HepG2 (cell line): Measurements from ENCODE around the gene NUP153. TPM values are rescaled to one million over a fixed set of nuclear protein-coding genes. Genes with fewer than 3 reads are reported as not detected.

Experiments
- AHR ChIP-seq: IDR thresholded peaks from 2 replicates; pipeline ENCODE4 v1.6.1; 2018; ENCODE audit warnings: missing genetic modification reagents, missing compliant biosample characterization
- ATF7 ChIP-seq, 2 experiments: fragments of 450-650 bp in 1 of 2; sonication (generic) in 1 of 2; formaldehyde crosslinking in 1 of 2; IDR thresholded peaks; 2 replicates each; pipeline versions ENCODE4 v1.4.0 to v1.6.1; 2016 to 2020; ENCODE audit warnings: antibody characterized with exemption in 1 of 2, mild to moderate bottlenecking in 1 of 2, missing genetic modification reagents in 1 of 2
- CCAR2 ChIP-seq: fragments of 200-400 bp; formaldehyde crosslinking; optimal IDR thresholded peaks from 2 replicates; pipeline ENCODE3; 2018; ENCODE audit warnings: low read depth, mild to moderate bottlenecking, low read length, moderate library complexity
- DMAP1 ChIP-seq: IDR thresholded peaks from 2 replicates; pipeline ENCODE4 v1.6.1; 2016
- EEA1 ChIP-seq: sonication (generic); formaldehyde crosslinking; IDR thresholded peaks from 2 replicates; pipeline ENCODE4 v1.5.1; 2020; ENCODE audit warnings: mild to moderate bottlenecking, missing genetic modification reagents, borderline replicate concordance
- ELF3 ChIP-seq: IDR thresholded peaks from 2 replicates; pipeline ENCODE4 v1.6.1; 2016; ENCODE audit warnings: missing genetic modification reagents, missing compliant biosample characterization
- FOXK2 ChIP-seq: fragments of 450-650 bp; IDR thresholded peaks from 2 replicates; pipeline ENCODE4 v1.6.1; 2016
- HNF1B ChIP-seq: sonication (generic); formaldehyde crosslinking; IDR thresholded peaks from 2 replicates; pipeline ENCODE4 v1.5.1; 2020; ENCODE audit warnings: mild to moderate bottlenecking, moderate library complexity, missing genetic modification reagents
- HOXD1 ChIP-seq: sonication (generic); formaldehyde crosslinking; IDR thresholded peaks from 2 replicates; pipeline ENCODE4 v1.5.0; 2020; ENCODE audit warnings: missing genetic modification reagents
- KLF13 ChIP-seq: sonication (generic); formaldehyde crosslinking; IDR thresholded peaks from 2 replicates; pipeline ENCODE4 v1.4.0; 2020; ENCODE audit warnings: mild to moderate bottlenecking, missing genetic modification reagents
- MAFG ChIP-seq: sonication (generic); formaldehyde crosslinking; IDR thresholded peaks from 2 replicates; pipeline ENCODE4 v1.5.1; 2020; ENCODE audit warnings: mild to moderate bottlenecking, missing genetic modification reagents
- PITX1 ChIP-seq: sonication (generic); formaldehyde crosslinking; IDR thresholded peaks from 2 replicates; pipeline ENCODE4 v1.5.1; 2020; ENCODE audit warnings: mild to moderate bottlenecking, missing genetic modification reagents
- PPARG ChIP-seq: conservative IDR thresholded peaks from 2 replicates; pipeline ENCODE4 v1.6.1; 2016; ENCODE audit warnings: missing biosample characterization, missing genetic modification reagents
- RAD51 ChIP-seq: fragments of 450-650 bp; IDR thresholded peaks from 2 replicates; pipeline ENCODE4 v1.6.1; 2016; ENCODE audit warnings: borderline replicate concordance
- SALL1 ChIP-seq: sonication (generic); formaldehyde crosslinking; IDR thresholded peaks from 2 replicates; pipeline ENCODE4 v1.8.0; 2022; ENCODE audit warnings: mild to moderate bottlenecking, missing genetic modification reagents
- TGIF2 ChIP-seq: IDR thresholded peaks from 2 replicates; pipeline ENCODE4 v1.6.1; 2016; ENCODE audit warnings: control low read depth, missing compliant biosample characterization
- ZFP82 ChIP-seq: sonication (generic); formaldehyde crosslinking; IDR thresholded peaks from 2 replicates; pipeline ENCODE4 v1.5.1; 2020; ENCODE audit warnings: mild to moderate bottlenecking, missing genetic modification reagents, borderline replicate concordance
- ZNF556 ChIP-seq: sonication (generic); formaldehyde crosslinking; IDR thresholded peaks from 2 replicates; pipeline ENCODE4 v1.4.0; 2020; ENCODE audit warnings: mild to moderate bottlenecking, missing genetic modification reagents, borderline replicate concordance
- ZNF720 ChIP-seq: sonication (generic); formaldehyde crosslinking; IDR thresholded peaks from 2 replicates; pipeline ENCODE4 v1.4.0; 2020; ENCODE audit warnings: missing genetic modification reagents
- ZNF776 ChIP-seq: sonication (generic); formaldehyde crosslinking; IDR thresholded peaks from 2 replicates; pipeline ENCODE4 v1.4.0; 2020; ENCODE audit warnings: mild to moderate bottlenecking, missing genetic modification reagents
- ZSCAN21 ChIP-seq: sonication (generic); formaldehyde crosslinking; IDR thresholded peaks from 2 replicates; pipeline ENCODE4 v1.8.0; 2022; ENCODE audit warnings: mild to moderate bottlenecking, missing genetic modification reagents, moderate library complexity, borderline replicate concordance
- polyA plus RNA-seq, 8 experiments: library from polyadenylated mRNA; depleted of rRNA in 3 of 8; stranded (reverse) in 7 of 8; unstranded in 1 of 8; fragments of >200 nt; fragmentation: Illumina TruSeq in 4 of 8; extraction: Trizol in 4 of 8; gene quantifications; 2 replicates each; pipeline versions ENCODE4 v1.2.1 to v1.2.3, GENCODE V29; 2011 to 2016; ENCODE audit warnings: low read depth in 4 of 8, missing spikeins in 1 of 8, mixed read lengths in 1 of 8; ENCODE audit not compliant: insufficient read depth in 1 of 8
- total RNA-seq, 5 experiments: library from RNA; depleted of rRNA; stranded (reverse); fragments of >200 nt; fragmentation: Illumina TruSeq; extraction: Trizol; gene quantifications; 2 replicates each; pipeline ENCODE4 v1.2.3, GENCODE V29; 2016; ENCODE audit warnings: low read depth in 1 of 5
- TF ChIP-seq, protein P1 (sequence below): sonication (generic); formaldehyde crosslinking; IDR thresholded peaks from 2 replicates; pipeline ENCODE4 v1.4.0; 2020; ENCODE audit warnings: mild to moderate bottlenecking, missing genetic modification reagents
- TF ChIP-seq, protein P2 (sequence below): sonication (generic); formaldehyde crosslinking; IDR thresholded peaks from 2 replicates; pipeline ENCODE4 v1.4.0; 2020; ENCODE audit warnings: missing genetic modification reagents
- TF ChIP-seq, protein P3 (sequence below): sonication (generic); formaldehyde crosslinking; IDR thresholded peaks from 2 replicates; pipeline ENCODE4 v1.4.0; 2020; ENCODE audit warnings: missing genetic modification reagents
- TF ChIP-seq, protein P4 (sequence below), 2 experiments: fragments of 450-650 bp in 1 of 2; sonication (generic) in 1 of 2; formaldehyde crosslinking; IDR thresholded peaks; 2 replicates each; pipeline versions ENCODE4 v1.5.0 to v1.8.0; 2020 to 2022; ENCODE audit warnings: mild to moderate bottlenecking in 1 of 2, missing genetic modification reagents in 1 of 2

Gene NUP153
- total and polyA plus RNA-seq, 2 of the 13 experiments (the other 11 are each of a cell fraction or from before 2014, with no cell fraction given), result 29.8 to 55.2 TPM

DNA sequence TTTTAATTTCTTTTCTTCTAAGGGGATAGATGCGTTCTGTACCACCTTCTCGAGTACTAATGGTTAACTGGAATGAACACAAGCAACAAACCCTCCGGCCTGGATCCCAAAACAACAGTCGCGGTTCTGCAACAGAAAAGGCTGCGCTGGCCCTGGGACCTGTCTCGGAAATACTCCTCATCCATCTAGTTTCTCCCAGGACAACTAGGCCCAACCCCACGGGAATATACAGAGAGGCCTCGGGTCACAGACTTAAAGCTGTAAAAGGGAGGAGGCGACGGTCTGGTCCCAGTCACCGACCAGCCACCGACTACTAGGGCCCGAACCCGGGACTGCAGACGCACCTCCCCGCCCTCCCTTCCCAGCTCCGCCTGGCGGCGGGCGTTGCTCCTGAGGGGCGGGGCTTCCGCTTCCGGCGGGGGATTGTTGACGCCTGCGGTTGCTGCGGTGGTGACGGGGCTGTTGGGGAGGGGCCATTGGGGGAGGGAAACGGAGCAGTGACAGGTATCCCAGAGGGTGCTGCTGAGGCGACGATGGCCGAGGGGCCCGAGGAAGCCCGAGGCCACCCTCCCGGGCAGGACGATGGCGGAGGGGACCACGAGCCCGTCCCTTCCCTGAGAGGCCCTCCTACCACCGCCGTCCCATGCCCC, 106.7 kb downstream of the NUP153 start, which contains the start of gene FAM8A1 (continued):
- TF ChIP-seq, protein P1, sequence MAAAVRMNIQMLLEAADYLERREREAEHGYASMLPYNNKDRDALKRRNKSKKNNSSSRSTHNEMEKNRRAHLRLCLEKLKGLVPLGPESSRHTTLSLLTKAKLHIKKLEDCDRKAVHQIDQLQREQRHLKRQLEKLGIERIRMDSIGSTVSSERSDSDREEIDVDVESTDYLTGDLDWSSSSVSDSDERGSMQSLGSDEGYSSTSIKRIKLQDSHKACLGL, result no peak; the same call in 1 of the 2 replicates
- no peak for TF ChIP-seq MAFG (CRISPR knock-in tag)
- TF ChIP-seq ATF7 (IDR thresholded peaks at IDR 0.05), result no peak
- TF ChIP-seq ATF7 (CRISPR knock-in tag; IDR thresholded peaks at IDR 0.05), result no peak
- TF ChIP-seq HOXD1 (CRISPR knock-in tag), result no peak
- TF ChIP-seq RAD51, result no peak
- no peak for TF ChIP-seq ZNF776
- peak; percentile 44; the same call in 1 of the 2 replicates for TF ChIP-seq PPARG (CRISPR knock-in tag)
- 0 out of 2 replicates have a peak, but pooled peaks have one; percentile 26 for TF ChIP-seq FOXK2
- TF ChIP-seq, protein P2, sequence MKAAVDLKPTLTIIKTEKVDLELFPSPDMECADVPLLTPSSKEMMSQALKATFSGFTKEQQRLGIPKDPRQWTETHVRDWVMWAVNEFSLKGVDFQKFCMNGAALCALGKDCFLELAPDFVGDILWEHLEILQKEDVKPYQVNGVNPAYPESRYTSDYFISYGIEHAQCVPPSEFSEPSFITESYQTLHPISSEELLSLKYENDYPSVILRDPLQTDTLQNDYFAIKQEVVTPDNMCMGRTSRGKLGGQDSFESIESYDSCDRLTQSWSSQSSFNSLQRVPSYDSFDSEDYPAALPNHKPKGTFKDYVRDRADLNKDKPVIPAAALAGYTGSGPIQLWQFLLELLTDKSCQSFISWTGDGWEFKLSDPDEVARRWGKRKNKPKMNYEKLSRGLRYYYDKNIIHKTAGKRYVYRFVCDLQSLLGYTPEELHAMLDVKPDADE (CRISPR knock-in tag), result 0 out of 2 replicates have a peak, but pooled peaks have one; percentile 22
- TF ChIP-seq PITX1 (CRISPR knock-in tag), result peak; percentile 52; the same call in 1 of the 2 replicates
- TF ChIP-seq, protein P3, sequence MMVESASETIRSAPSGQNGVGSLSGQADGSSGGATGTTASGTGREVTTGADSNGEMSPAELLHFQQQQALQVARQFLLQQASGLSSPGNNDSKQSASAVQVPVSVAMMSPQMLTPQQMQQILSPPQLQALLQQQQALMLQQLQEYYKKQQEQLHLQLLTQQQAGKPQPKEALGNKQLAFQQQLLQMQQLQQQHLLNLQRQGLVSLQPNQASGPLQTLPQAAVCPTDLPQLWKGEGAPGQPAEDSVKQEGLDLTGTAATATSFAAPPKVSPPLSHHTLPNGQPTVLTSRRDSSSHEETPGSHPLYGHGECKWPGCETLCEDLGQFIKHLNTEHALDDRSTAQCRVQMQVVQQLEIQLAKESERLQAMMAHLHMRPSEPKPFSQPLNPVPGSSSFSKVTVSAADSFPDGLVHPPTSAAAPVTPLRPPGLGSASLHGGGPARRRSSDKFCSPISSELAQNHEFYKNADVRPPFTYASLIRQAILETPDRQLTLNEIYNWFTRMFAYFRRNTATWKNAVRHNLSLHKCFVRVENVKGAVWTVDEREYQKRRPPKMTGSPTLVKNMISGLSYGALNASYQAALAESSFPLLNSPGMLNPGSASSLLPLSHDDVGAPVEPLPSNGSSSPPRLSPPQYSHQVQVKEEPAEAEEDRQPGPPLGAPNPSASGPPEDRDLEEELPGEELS (CRISPR knock-in tag), result peak; percentile 75
- no peak for TF ChIP-seq CCAR2
- peak; percentile 86; the same call in 1 of the 2 replicates for TF ChIP-seq ZFP82 (CRISPR knock-in tag)
- peak; percentile 48; the same call in 1 of the 2 replicates for TF ChIP-seq DMAP1 (CRISPR knock-in tag)
- TF ChIP-seq KLF13, result peak; percentile 51; the same call in 1 of the 2 replicates
- TF ChIP-seq SALL1 (CRISPR knock-in tag), result peak; percentile 90
- TF ChIP-seq ZNF720, result no peak
- no peak for TF ChIP-seq TGIF2 (CRISPR knock-in tag)
- no peak; the same call in 1 of the 2 replicates for TF ChIP-seq ZSCAN21
- TF ChIP-seq AHR (CRISPR knock-in tag), result peak; percentile 85
- TF ChIP-seq HNF1B (CRISPR knock-in tag), result peak; percentile 92
- TF ChIP-seq, protein P4, sequence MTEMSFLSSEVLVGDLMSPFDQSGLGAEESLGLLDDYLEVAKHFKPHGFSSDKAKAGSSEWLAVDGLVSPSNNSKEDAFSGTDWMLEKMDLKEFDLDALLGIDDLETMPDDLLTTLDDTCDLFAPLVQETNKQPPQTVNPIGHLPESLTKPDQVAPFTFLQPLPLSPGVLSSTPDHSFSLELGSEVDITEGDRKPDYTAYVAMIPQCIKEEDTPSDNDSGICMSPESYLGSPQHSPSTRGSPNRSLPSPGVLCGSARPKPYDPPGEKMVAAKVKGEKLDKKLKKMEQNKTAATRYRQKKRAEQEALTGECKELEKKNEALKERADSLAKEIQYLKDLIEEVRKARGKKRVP (CRISPR knock-in tag; IDR thresholded peaks at IDR 0.05), result 0 out of 4 replicates have a peak, but pooled peaks of 1 of the 2 experiments have one; percentile 66
- TF ChIP-seq ELF3, result peak; percentile 62
- peak; percentile 47; the same call in 1 of the 2 replicates for TF ChIP-seq EEA1 (CRISPR knock-in tag)
- no peak; the same call in 1 of the 2 replicates for TF ChIP-seq ZNF556 (CRISPR knock-in tag)
